Stimulated activated naive CD8-positive, alpha-beta T cell treated with anti-CD3 and anti-CD28 coated beads, Interleukin-15, Interleukin-2, amounts not matched to agents 100 U/mL and 50 U/mL, for 24 hours (primary cell): ENCODE data around the gene SPCS1.
"Not testable (repeated sequence)": the region's sequence is repeated elsewhere in the genome, so short reads cannot be mapped to it uniquely, and the experiment has no call there.

Source experiments
- ATAC-seq: fragments of 150-1000 bp; cut with Tn5 transposase; one replicate; pipeline ENCODE4 v1.10.0; 2021
- DNase-seq: peaks from one replicate; pipeline ENCODE4 v3.0.0; 2021

SPCS1 gene

GRCh38 chr3:52705688-52706686, at the start of gene SPCS1, which contains the start of gene GLT8D1:
Gene SPCS1, plus strand, starts transcription at chr3:52706106. Its CDS starts 141 bp downstream, at chr3:52706247.
Gene GLT8D1, minus strand, starts transcription at chr3:52705791. Its CDS starts 5,331 bp downstream, at chr3:52700460.
- ATAC-seq = peak; percentile 93
- DNase-seq = peak; percentile 88

GRCh38 chr3:52660046-52660445, 45.9 kb upstream of the SPCS1 start:
- ATAC-seq (no peak), DNase-seq (no peak)

GRCh38 chr3:52663098-52663497, 42.8 kb upstream of the SPCS1 start:
- DNase-seq (no peak), ATAC-seq (no peak)

GRCh38 chr3:52670621-52671521, 35.0 kb upstream of the SPCS1 start:
- peak; percentile 96 for ATAC-seq

GRCh38 chr3:52671676-52672075, 34.2 kb upstream of the SPCS1 start:
- no peak for DNase-seq
- ATAC-seq = no peak

More at GRCh38 chr3:52670621-52671521, 35.0 kb upstream of the SPCS1 start:
- DNase-seq = peak; percentile 40

- ATAC-seq, DNase-seq: not testable (repeated sequence)
Observed at GRCh38 chr3:52676201-52676600, 29.7 kb upstream of the SPCS1 start.

- ATAC-seq (no peak), DNase-seq (no peak)
Observed at GRCh38 chr3:52678265-52679198, 27.4 kb upstream of the SPCS1 start.

- no peak for ATAC-seq
Observed at GRCh38 chr3:52679199-52679538, 26.7 kb upstream of the SPCS1 start.

GRCh38 chr3:52679811-52680210, 26.1 kb upstream of the SPCS1 start:
- no peak for ATAC-seq
- no peak for DNase-seq

More at GRCh38 chr3:52679199-52679538, 26.7 kb upstream of the SPCS1 start:
- no peak for DNase-seq

- no peak for DNase-seq
- no peak for ATAC-seq
Observed at GRCh38 chr3:52681596-52681995, 24.3 kb upstream of the SPCS1 start.

- peak; percentile 48 for DNase-seq
- ATAC-seq = peak; percentile 44
Observed at GRCh38 chr3:52682016-52682415, 23.9 kb upstream of the SPCS1 start.

- ATAC-seq = no peak
- no peak for DNase-seq
Observed at GRCh38 chr3:52683611-52684010, 22.3 kb upstream of the SPCS1 start.

GRCh38 chr3:52684184-52684583, 21.7 kb upstream of the SPCS1 start:
- no peak for ATAC-seq
- DNase-seq = no peak

GRCh38 chr3:52685285-52685708, 20.6 kb upstream of the SPCS1 start:
- ATAC-seq = peak; percentile 83
- peak; percentile 88 for DNase-seq

- ATAC-seq = peak; percentile 82
Observed at GRCh38 chr3:52685709-52686691, 19.9 kb upstream of the SPCS1 start, which contains the start of the genes GNL3 and PBRM1. Gene GNL3, plus strand, starts transcription at chr3:52686032. Its CDS starts 61 bp downstream, at chr3:52686093. Gene PBRM1, minus strand, starts transcription at chr3:52685913.

GRCh38 chr3:52688266-52688665, 17.6 kb upstream of the SPCS1 start:
- ATAC-seq = no peak
- no peak for DNase-seq

More at GRCh38 chr3:52685709-52686691, 19.9 kb upstream of the SPCS1 start, which contains the start of the genes GNL3 and PBRM1:
- peak; percentile 93 for DNase-seq

GRCh38 chr3:52689151-52689550, 16.8 kb upstream of the SPCS1 start:
- DNase-seq (no peak), ATAC-seq (no peak)

GRCh38 chr3:52690560-52690959, 15.3 kb upstream of the SPCS1 start:
- ATAC-seq (no peak), DNase-seq (no peak)

- DNase-seq (no peak), ATAC-seq (no peak)
Observed at GRCh38 chr3:52693071-52693470, 12.8 kb upstream of the SPCS1 start.
